Neutrophil (primary cell): ENCODE measurements around the gene MRM1.

Experiments used
- H3K27ac ChIP-seq: fragments of 200-600 bp; sonication (generic); 2 replicates; pipeline ENCODE4 v1.5.1; 2016; ENCODE audit warnings: mild to moderate bottlenecking, moderate library complexity
- H3K27me3 ChIP-seq: fragments of 200-600 bp; sonication (generic); 2 replicates; pipeline ENCODE4 v1.6.0; 2016; ENCODE audit warnings: mild to moderate bottlenecking
- H3K36me3 ChIP-seq: fragments of 200-600 bp; sonication (generic); 2 replicates; pipeline ENCODE4 v1.5.1; 2017
- H3K4me1 ChIP-seq, 2 experiments: fragments of 200-600 bp in 1 of 2; sonication (generic) in 1 of 2; 1 replicate in 1 of 2; 2 replicates in 1 of 2; pipeline versions ENCODE4 v1.5.1 to v1.6.1; 2013 to 2016; ENCODE audit warnings: low read depth in 1 of 2, low read length in 1 of 2, mild to moderate bottlenecking in 1 of 2, moderate library complexity in 1 of 2; ENCODE audit not compliant: control insufficient read depth in 1 of 2, insufficient read depth in 1 of 2
- H3K4me3 ChIP-seq, 2 experiments: fragments of 200-600 bp in 1 of 2; sonication (generic) in 1 of 2; 1 replicate in 1 of 2; 2 replicates in 1 of 2; pipeline ENCODE4 v1.5.1; 2013 to 2016; ENCODE audit warnings: low read depth in 1 of 2, low read length in 1 of 2, mild to moderate bottlenecking in 1 of 2, moderate library complexity in 1 of 2
- H3K9me3 ChIP-seq: fragments of 200-600 bp; sonication (generic); 2 replicates; pipeline ENCODE4 v1.5.1; 2016
- CTCF ChIP-seq: fragments of 200-600 bp; sonication (generic); IDR thresholded peaks from 2 replicates; pipeline ENCODE4 v1.5.1; 2016; ENCODE audit warnings: antibody characterized with exemption

MRM1 gene

GRCh38 chr17:36610474-36610873 lies 9.1 kb downstream of the MRM1 start:
- TF ChIP-seq CTCF = no peak
- Histone ChIP-seq H3K4me3 (no peak overlapping the region), H3K4me1 (peaks cover 15 to 17% of the 10 kb centered on the region in 2 experiments), H3K9me3 (no peaks in the 10 kb centered on the region), H3K27me3 (no peaks in the 10 kb centered on the region), H3K36me3 (no peaks in the 10 kb centered on the region), H3K27ac (no peak overlapping the region)

- H3K36me3 ChIP-seq = no peaks in the 10 kb centered on the region
- H3K9me3 ChIP-seq = no peaks in the 10 kb centered on the region
- H3K27ac ChIP-seq = no peak overlapping the region
- no peaks in the 10 kb centered on the region for H3K27me3 ChIP-seq
- peaks cover 15 to 17% of the 10 kb centered on the region in 2 experiments for H3K4me1 ChIP-seq
- no peak overlapping the region for H3K4me3 ChIP-seq
- no peak for TF ChIP-seq CTCF
Measured at GRCh38 chr17:36611345-36612072, 10.1 kb downstream of the MRM1 start.

GRCh38 chr17:36612323-36612722 lies 10.9 kb downstream of the MRM1 start:
- Histone ChIP-seq H3K27me3 (no peaks in the 10 kb centered on the region), H3K4me1 (peaks cover 15 to 17% of the 10 kb centered on the region in 2 experiments), H3K36me3 (no peaks in the 10 kb centered on the region), H3K27ac (no peak overlapping the region), H3K9me3 (no peaks in the 10 kb centered on the region), H3K4me3 (no peak overlapping the region)
- no peak for TF ChIP-seq CTCF

GRCh38 chr17:36613155-36613554 lies 11.8 kb downstream of the MRM1 start:
- peaks cover 14% of the 10 kb centered on the region in 2 experiments for H3K4me1 ChIP-seq
- no peaks in the 10 kb centered on the region for H3K9me3 ChIP-seq
- TF ChIP-seq CTCF = no peak

GRCh38 chr17:36614081-36614480 lies 12.7 kb downstream of the MRM1 start:
- peaks cover 5% of the 10 kb centered on the region in 2 experiments for H3K4me1 ChIP-seq
- H3K9me3 ChIP-seq = no peaks in the 10 kb centered on the region
- no peak for TF ChIP-seq CTCF
- no peaks in the 10 kb centered on the region for H3K27me3 ChIP-seq
- no peak overlapping the region for H3K27ac ChIP-seq
- H3K4me3 ChIP-seq = no peak overlapping the region
- H3K36me3 ChIP-seq = no peaks in the 10 kb centered on the region

More at GRCh38 chr17:36613155-36613554, 11.8 kb downstream of the MRM1 start:
- Histone ChIP-seq H3K27ac (no peak overlapping the region), H3K36me3 (no peaks in the 10 kb centered on the region), H3K27me3 (no peaks in the 10 kb centered on the region), H3K4me3 (no peak overlapping the region)
